NT2/D1 (cell line): Measurements from ENCODE around the gene GRID2.

ENCODE experiments used
- SUZ12 ChIP-seq: IDR thresholded peaks from 2 replicates; pipeline ENCODE4 v1.6.1; 2011; ENCODE audit not compliant: insufficient read length, insufficient read depth; ENCODE audit errors: extremely low read depth
- YY1 ChIP-seq: IDR thresholded peaks from 2 replicates; pipeline ENCODE4 v1.6.1; 2011; ENCODE audit not compliant: insufficient read length, insufficient read depth
- ZNF274 ChIP-seq: IDR thresholded peaks from 2 replicates; pipeline ENCODE4 v1.6.1; 2011; ENCODE audit warnings: mild to moderate bottlenecking, low read depth, low read length

DNA sequence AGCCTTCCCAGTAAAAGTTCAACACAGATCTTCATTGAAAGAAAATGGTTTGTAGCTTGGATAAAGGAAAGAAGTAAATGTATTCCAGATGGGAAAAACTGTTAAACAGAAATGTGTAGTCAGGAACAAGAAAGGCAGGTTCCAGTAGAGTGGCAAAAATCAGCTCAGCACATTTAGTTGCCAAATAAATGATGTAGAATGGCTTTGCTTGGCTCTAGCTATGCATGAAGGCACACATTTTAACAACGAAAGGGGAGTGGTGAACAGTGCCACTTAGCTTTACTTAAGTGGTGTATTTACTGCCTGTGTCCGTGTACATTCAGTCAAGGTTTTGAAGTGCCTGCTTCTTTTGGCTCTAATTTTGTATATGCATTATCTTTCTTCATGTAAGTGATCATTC, 880.3 kb downstream of the GRID2 start:
- TF ChIP-seq SUZ12: no peak
- TF ChIP-seq YY1: no peak
- TF ChIP-seq ZNF274: no peak
